Heart left ventricle (tissue), 16 donors: ENCODE data around the gene MS4A4A. TPM values are rescaled to one million over a fixed set of nuclear protein-coding genes. Genes with fewer than 3 reads are reported as not detected.

Experiments
- ATAC-seq, 4 donors: fragments of 200-7000 bp; cut with Tn5 transposase; one replicate each; pipeline ENCODE4 v1.9.1; 2020 to 2022; ENCODE audit warnings: moderate library complexity in 4 of 4, mild to moderate bottlenecking in 3 of 4, moderate number of reproducible peaks in 1 of 4
- DNase-seq, 5 donors: peaks; one replicate each; pipeline ENCODE4 v3.0.0-alpha.2; 2020
- H3K27ac ChIP-seq, 12 donors: fragments of 200-600 bp; sonication (generic) in 4 of 12; one replicate each; pipeline versions ENCODE4 v1.5.0 to v1.8.0; 2016 to 2022; ENCODE audit warnings: mild to moderate bottlenecking in 2 of 12
- H3K27me3 ChIP-seq, 9 donors: fragments of 200-600 bp; sonication (generic) in 2 of 9; one replicate each; pipeline versions ENCODE4 v1.5.1 to v1.8.0; 2016 to 2022; ENCODE audit warnings: mild to moderate bottlenecking in 3 of 9
- H3K36me3 ChIP-seq, 9 donors: fragments of 200-600 bp; sonication (generic) in 2 of 9; one replicate each; pipeline versions ENCODE4 v1.5.0 to v1.8.0; 2018 to 2022; ENCODE audit warnings: mild to moderate bottlenecking in 2 of 9
- H3K4me1 ChIP-seq, 12 donors: fragments of 200-600 bp; sonication (generic) in 4 of 12; one replicate each; pipeline versions ENCODE4 v1.5.0 to v1.8.0; 2016 to 2022; ENCODE audit warnings: mild to moderate bottlenecking in 3 of 12
- H3K4me3 ChIP-seq, 12 donors: fragments of 200-600 bp; sonication (generic) in 4 of 12; one replicate each; pipeline versions ENCODE4 v1.5.0 to v1.8.0; 2017 to 2022; ENCODE audit warnings: mild to moderate bottlenecking in 9 of 12, moderate library complexity in 4 of 12
- H3K9me3 ChIP-seq, 12 donors: fragments of 200-600 bp; sonication (generic) in 4 of 12; one replicate each; pipeline versions ENCODE4 v1.5.0 to v1.8.0; 2016 to 2022; ENCODE audit warnings: mild to moderate bottlenecking in 1 of 12
- POLR2A ChIP-seq, 2 donors: fragments of 450-650 bp; IDR thresholded peaks; one replicate each; pipeline ENCODE4 v1.6.1; 2017; ENCODE audit warnings: antibody characterized with exemption in 2 of 2, mild to moderate bottlenecking in 2 of 2, moderate library complexity in 2 of 2
- WGBS, 4 donors: extraction: QIAGEN DNeasy Blood & Tissue Kit in 2 of 4; methylation state at CpG; one replicate each; pipeline versions ENCODE4 v1.1.5 to v1.1.7; 2013 to 2018; 5-methylcytosine and 5-hydroxymethylcytosine counted together
- intact Hi-C, 10 donors: fragments of 100-400 bp; cut with DNase I; formaldehyde crosslinking; loops; one replicate each; pipeline versions ENCODE4 v1.11.1 to v1.14.2; 2022
- polyA plus RNA-seq, 2 donors: library from polyadenylated mRNA; stranded (reverse); fragments of 200-250 nt; gene quantifications; one replicate each; pipeline ENCODE4 v1.2.3, GENCODE V29; 2013
- total RNA-seq, 9 donors: library from RNA; depleted of rRNA in 2 of 9; stranded (reverse); fragments of >200 nt in 2 of 9; fragmentation: NEBNext Ultra II Directional in 3 of 9; extraction: Animal tissue kit (Norgen Biotek cat#: 25700) in 3 of 9; gene quantifications; one replicate each; pipeline versions ENCODE4 v1.1.0 to v1.2.4, GENCODE V29; 2016 to 2023
- TF ChIP-seq, protein P1 (sequence below), 12 donors: fragments of 200-600 bp; sonication (generic) in 4 of 12; IDR thresholded peaks; one replicate each; pipeline versions ENCODE4 v1.5.0 to v1.8.0; 2018 to 2022; ENCODE audit warnings: antibody characterized with exemption in 12 of 12, mild to moderate bottlenecking in 5 of 12
- donor health status: ischemic (EF 13 %, LVEDD 7.1; RV severe dilation, severe dysfunction).
- donor health status: healthy with polysubstance abuse.
- donor health status: DM: no; HTN: yes; CAD: no.
- donor health status: DM: no; HTN: no; CAD: no.
- donor health status: ischemic (EF 25% LVEDD 6.9; RV normal size, moderate dysfunction).
- donor health status: ischemic (EF 25% LVEDD 5.7; RV mildly dilated, moderate dysfunction).
- donor health status: healthy.
- donor health status: DM: yes; HTN: yes; CAD: no.
- donor health status: ischemic (EF 35%, LVEDD 5.7; RV mildly dilated, moderate dysfunction).
- donor health status: nonischemic (EF 11% LVEDD 7.7; RV severe dilation, severe dysfunction).
- donor health status: DM: yes; HTN: yes; CAD: no.
- donor health status: PGD.
- donor health status: ischemic (EF 29% LVEDD 5.4; RV normal size, mild dysfunction).
- donor health status: nonischemic (EF 23%, LVEDD 6.1; RV moderate dilation, normal function).

Gene MS4A4A
- total and polyA plus RNA-seq, 11 donors = 4.1 to 72.2 (median 8.0) TPM

DNA sequence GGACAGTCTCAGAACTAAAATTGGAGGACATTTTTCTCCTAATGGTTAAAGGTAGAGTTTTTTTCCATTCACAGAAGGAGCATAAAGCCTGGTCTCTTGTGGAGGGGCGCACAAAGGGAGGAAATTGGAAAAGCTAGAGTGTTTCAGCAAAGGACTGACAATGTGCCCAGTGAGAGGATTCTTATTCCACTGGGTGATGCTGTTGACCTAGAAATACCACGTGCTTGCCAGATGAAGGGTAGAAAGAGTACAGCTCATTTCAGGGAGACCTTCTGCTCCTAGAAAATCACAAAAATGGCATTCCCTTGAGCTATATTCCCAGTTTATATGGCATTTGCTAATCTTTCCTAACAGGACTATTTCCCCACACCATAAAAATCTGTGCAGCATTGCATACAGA lies 67.7 kb downstream of the MS4A4A start:
- 61 to 73% (median 64%) methylated on average over 2 of the region's 2 CpGs for WGBS, 4 donors
- no peak for ATAC-seq
- Histone ChIP-seq H3K27me3 (no peaks in the 10 kb centered on the region), H3K4me1 (peaks cover 0 to 4% (median 0%) of the 10 kb centered on the region in 12 donors), H3K27ac (no peak overlapping the region), H3K4me3 (no peak overlapping the region), H3K36me3 (no peaks in the 10 kb centered on the region), H3K9me3 (no peaks in the 10 kb centered on the region)
- no peak for DNase-seq
- TF ChIP-seq, protein P1, sequence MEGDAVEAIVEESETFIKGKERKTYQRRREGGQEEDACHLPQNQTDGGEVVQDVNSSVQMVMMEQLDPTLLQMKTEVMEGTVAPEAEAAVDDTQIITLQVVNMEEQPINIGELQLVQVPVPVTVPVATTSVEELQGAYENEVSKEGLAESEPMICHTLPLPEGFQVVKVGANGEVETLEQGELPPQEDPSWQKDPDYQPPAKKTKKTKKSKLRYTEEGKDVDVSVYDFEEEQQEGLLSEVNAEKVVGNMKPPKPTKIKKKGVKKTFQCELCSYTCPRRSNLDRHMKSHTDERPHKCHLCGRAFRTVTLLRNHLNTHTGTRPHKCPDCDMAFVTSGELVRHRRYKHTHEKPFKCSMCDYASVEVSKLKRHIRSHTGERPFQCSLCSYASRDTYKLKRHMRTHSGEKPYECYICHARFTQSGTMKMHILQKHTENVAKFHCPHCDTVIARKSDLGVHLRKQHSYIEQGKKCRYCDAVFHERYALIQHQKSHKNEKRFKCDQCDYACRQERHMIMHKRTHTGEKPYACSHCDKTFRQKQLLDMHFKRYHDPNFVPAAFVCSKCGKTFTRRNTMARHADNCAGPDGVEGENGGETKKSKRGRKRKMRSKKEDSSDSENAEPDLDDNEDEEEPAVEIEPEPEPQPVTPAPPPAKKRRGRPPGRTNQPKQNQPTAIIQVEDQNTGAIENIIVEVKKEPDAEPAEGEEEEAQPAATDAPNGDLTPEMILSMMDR (IDR thresholded peaks at IDR 0.05) = no peak
- no peak for TF ChIP-seq POLR2A (IDR thresholded peaks at IDR 0.05)
- intact Hi-C loops = no loop called here

DNA sequence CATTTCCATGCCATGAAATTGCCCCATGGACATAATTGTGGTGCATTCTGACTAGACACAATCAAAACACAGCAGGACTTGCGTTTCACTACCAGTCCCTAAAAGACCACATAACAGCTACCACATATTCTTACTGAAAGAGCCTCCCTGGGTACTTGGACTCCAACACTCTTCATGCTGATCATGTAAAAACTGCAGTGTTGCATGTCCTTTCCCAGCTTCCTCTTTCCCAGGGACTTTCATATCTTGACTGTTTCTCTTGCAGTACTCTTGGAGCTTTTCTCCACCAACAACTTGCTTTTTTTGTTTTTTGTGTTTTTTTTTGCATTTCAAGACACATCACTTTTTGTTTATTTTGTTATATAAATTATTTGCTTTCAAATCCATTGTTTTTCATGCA lies 69.5 kb downstream of the MS4A4A start:
- intact Hi-C loops = no loop called here
- Histone ChIP-seq H3K36me3 (no peaks in the 10 kb centered on the region), H3K4me1 (peaks cover 0 to 4% (median 0%) of the 10 kb centered on the region in 12 donors), H3K4me3 (no peak overlapping the region), H3K27me3 (no peaks in the 10 kb centered on the region), H3K27ac (peak overlapping the region in 1 of 12 donors; percentile 44), H3K9me3 (peaks cover 0 to 6% (median 0%) of the 10 kb centered on the region in 12 donors)
- DNase-seq (no peak), ATAC-seq (no peak)
- no peak for TF ChIP-seq POLR2A (IDR thresholded peaks at IDR 0.05)
- TF ChIP-seq, protein P1 (IDR thresholded peaks at IDR 0.05) = no peak
- 70 to 96% (median 76%) methylated on average over 1 of the region's 1 CpG for WGBS, 4 donors

DNA sequence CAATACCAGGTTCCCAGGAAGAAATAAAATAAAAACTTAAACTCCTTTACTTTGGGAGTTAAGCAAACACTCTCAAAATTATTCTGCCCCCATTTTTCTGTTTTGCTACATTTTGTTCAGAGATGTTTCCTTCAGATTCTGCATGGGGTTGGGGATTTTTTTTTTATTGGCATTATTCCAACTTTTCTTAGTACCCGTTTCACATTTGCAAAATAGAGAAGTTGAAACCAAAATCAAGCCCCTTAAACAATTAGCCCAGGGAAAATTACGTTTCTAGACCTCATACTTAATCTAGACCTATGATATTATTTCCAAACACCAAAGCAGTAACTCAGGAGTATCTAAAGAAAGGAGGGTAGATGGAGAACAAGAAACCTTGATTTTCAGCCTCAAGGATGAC lies 77.3 kb downstream of the MS4A4A start:
- no peak for TF ChIP-seq POLR2A (IDR thresholded peaks at IDR 0.05)
- TF ChIP-seq, protein P1 (IDR thresholded peaks at IDR 0.05) = no peak
- Histone ChIP-seq H3K27ac (no peak overlapping the region), H3K9me3 (peaks cover 0 to 19% (median 0%) of the 10 kb centered on the region in 12 donors), H3K4me3 (no peak overlapping the region), H3K27me3 (no peaks in the 10 kb centered on the region), H3K4me1 (peaks cover 0 to 9% (median 0%) of the 10 kb centered on the region in 12 donors), H3K36me3 (no peaks in the 10 kb centered on the region)
- 24 to 34% (median 31%) methylated on average over 2 of the region's 2 CpGs for WGBS, 4 donors
- ATAC-seq (no peak), DNase-seq (no peak)
- intact Hi-C loops = no loop called here

Other genes starting within 250 kb of the MS4A4A start
- not detected for gene OOSP2, start 240.3 kb upstream of the MS4A4A start, total RNA-seq
- gene OOSP2, start 240.3 kb upstream of the MS4A4A start, polyA plus RNA-seq = not detected
- 1 to 10 TPM in 1 of 9 donors, not detected in 8; 1.4 TPM for gene MS4A3, start 224.0 kb upstream of the MS4A4A start, total RNA-seq
- under 1 TPM in 1 of 2 donors, not detected in 1; 0.11 TPM for gene MS4A3, start 224.0 kb upstream of the MS4A4A start, polyA plus RNA-seq
- gene MS4A2, start 192.0 kb upstream of the MS4A4A start, total RNA-seq = under 1 TPM in 8 of 9 donors, not detected in 1; 0.05 to 0.57 (median 0.19) TPM
- gene MS4A2, start 192.0 kb upstream of the MS4A4A start, polyA plus RNA-seq = under 1 TPM; 0.01 to 0.04 TPM
- gene MS4A6A, start 97.6 kb upstream of the MS4A4A start, total RNA-seq = 100 to 1,000 TPM in 2 of 9 donors, 10 to 100 TPM in 7; 12.4 to 279 (median 30.7) TPM
- gene MS4A6A, start 97.6 kb upstream of the MS4A4A start, polyA plus RNA-seq = 10 to 100 TPM; 11.7 to 23.0 TPM
- gene MS4A4E, start 37.5 kb upstream of the MS4A4A start, total RNA-seq = 1 to 10 TPM in 2 of 9 donors, under 1 TPM in 6, not detected in 1; 0.34 to 3.4 (median 0.71) TPM
- gene MS4A4E, start 37.5 kb upstream of the MS4A4A start, polyA plus RNA-seq = 1 to 10 TPM in 1 of 2 donors, under 1 TPM in 1; 0.18 to 1.1 TPM
- not detected for gene MS4A6E, start 46.6 kb downstream of the MS4A4A start, total RNA-seq
- under 1 TPM in 1 of 2 donors, not detected in 1; 0.18 TPM for gene MS4A6E, start 46.6 kb downstream of the MS4A4A start, polyA plus RNA-seq
- 10 to 100 TPM in 4 of 9 donors, 1 to 10 TPM in 5; 5.4 to 57.1 (median 9.8) TPM for gene MS4A7, start 97.9 kb downstream of the MS4A4A start, total RNA-seq
- 1 to 10 TPM; 2.7 to 3.5 TPM for gene MS4A7, start 97.9 kb downstream of the MS4A4A start, polyA plus RNA-seq
- 1 to 10 TPM in 3 of 9 donors, under 1 TPM in 6; 0.15 to 2.7 (median 0.50) TPM for gene MS4A14, start 115.8 kb downstream of the MS4A4A start, total RNA-seq
- under 1 TPM; 0.12 to 0.69 TPM for gene MS4A14, start 115.8 kb downstream of the MS4A4A start, polyA plus RNA-seq
- gene MS4A5, start 148.9 kb downstream of the MS4A4A start, total RNA-seq = not detected
- not detected for gene MS4A5, start 148.9 kb downstream of the MS4A4A start, polyA plus RNA-seq
- under 1 TPM in 2 of 9 donors, not detected in 7; 0.45 to 0.86 TPM for gene MS4A1, start 175.2 kb downstream of the MS4A4A start, total RNA-seq
- gene MS4A1, start 175.2 kb downstream of the MS4A4A start, polyA plus RNA-seq = under 1 TPM in 1 of 2 donors, not detected in 1; 0.08 TPM
- not detected for gene MS4A12, start 212.1 kb downstream of the MS4A4A start, total RNA-seq
- gene MS4A12, start 212.1 kb downstream of the MS4A4A start, polyA plus RNA-seq = not detected
- gene MS4A13, start 234.7 kb downstream of the MS4A4A start, total RNA-seq = not detected
- gene MS4A13, start 234.7 kb downstream of the MS4A4A start, polyA plus RNA-seq = not detected